Mucosa of descending colon (tissue), 3 donors: ENCODE data around the gene PRKCE. TPM values are rescaled to one million over a fixed set of nuclear protein-coding genes. Genes with fewer than 3 reads are reported as not detected.
"Not testable (repeated sequence)": the region's sequence is repeated elsewhere in the genome, so short reads cannot be mapped to it uniquely, and the experiment has no call there.

Source experiments
- ATAC-seq: fragments of 200-7000 bp; cut with Tn5 transposase; one replicate; pipeline ENCODE4 v1.9.1; 2020; ENCODE audit warnings: mild to moderate bottlenecking, moderate library complexity
- DNase-seq, 3 donors: peaks; one replicate each; pipeline ENCODE4 v3.0.0-alpha.2; 2020
- H3K36me3 ChIP-seq: fragments of 200-600 bp; one replicate; pipeline ENCODE4 v1.8.0; 2021; ENCODE audit warnings: low read depth, mild to moderate bottlenecking
- H3K4me1 ChIP-seq: fragments of 200-600 bp; one replicate; pipeline ENCODE4 v1.8.0; 2021; ENCODE audit warnings: low read depth, mild to moderate bottlenecking
- H3K4me3 ChIP-seq: fragments of 200-600 bp; one replicate; pipeline ENCODE4 v1.8.0; 2021; ENCODE audit warnings: mild to moderate bottlenecking
- H3K9me3 ChIP-seq: fragments of 200-600 bp; one replicate; pipeline ENCODE4 v1.8.0; 2021; ENCODE audit warnings: mild to moderate bottlenecking
- CTCF ChIP-seq: fragments of 200-600 bp; IDR thresholded peaks from one replicate; pipeline ENCODE4 v1.8.0; 2022; ENCODE audit warnings: antibody characterized with exemption, mild to moderate bottlenecking
- intact Hi-C, 2 donors: fragments of 100-400 bp; cut with DNase I in 1 of 2; cut with micrococcal nuclease in 1 of 2; formaldehyde crosslinking; loops; one replicate each; pipeline versions ENCODE4 v1.11.0 to v1.11.1; 2022; cut with DNase I, micrococcal nuclease
- total RNA-seq, 3 donors: library from RNA; stranded (reverse); fragmentation: NEBNext Ultra II Directional in 2 of 3; extraction: Animal tissue kit (Norgen Biotek cat#: 25700) in 2 of 3; gene quantifications; one replicate each; pipeline versions ENCODE4 v1.2.1 to v1.2.4, GENCODE V29; 2021 to 2023
- donor health status: DM: no; HTN: no; CAD: no; lungs with moderate emphysema.
- donor health status: DM: no; HTN: no; CAD: no.
- donor health status: DM: no; HTN: yes; CAD: no.

The PRKCE gene
- total RNA-seq, 3 donors from 2014 or later = 24.5 to 52.0 (median 32.7) TPM

GRCh38 chr2:46210063-46210462 is 558.6 kb downstream of the PRKCE start:
- Histone ChIP-seq H3K36me3 (no peaks in the 10 kb centered on the region), H3K4me1 (no peaks in the 10 kb centered on the region), H3K9me3 (peaks cover 19% of the 10 kb centered on the region), H3K4me3 (no peak overlapping the region)
- peak; percentile 36 for ATAC-seq
- intact Hi-C loops = no loop called here
- TF ChIP-seq CTCF = no peak
- no peak for DNase-seq

GRCh38 chr2:46211461-46211860 is 560.0 kb downstream of the PRKCE start:
- Histone ChIP-seq H3K36me3 (no peaks in the 10 kb centered on the region), H3K4me1 (no peaks in the 10 kb centered on the region), H3K4me3 (no peak overlapping the region), H3K9me3 (peaks cover 21% of the 10 kb centered on the region)
- DNase-seq (no peak), ATAC-seq (no peak)
- TF ChIP-seq CTCF = no peak
- intact Hi-C loops = no loop called here

GRCh38 chr2:46213906-46214305 is 562.4 kb downstream of the PRKCE start:
- intact Hi-C loops = no loop called here
- Histone ChIP-seq H3K4me3 (no peak overlapping the region), H3K4me1 (no peaks in the 10 kb centered on the region), H3K9me3 (peaks cover 18% of the 10 kb centered on the region), H3K36me3 (no peaks in the 10 kb centered on the region)
- DNase-seq (no peak), ATAC-seq (no peak)
- no peak for TF ChIP-seq CTCF

- intact Hi-C loops = no loop called here
- TF ChIP-seq CTCF = no peak
- H3K4me3 ChIP-seq = no peak overlapping the region
- peaks cover 11% of the 10 kb centered on the region for H3K9me3 ChIP-seq
- no peak for DNase-seq
- no peak for ATAC-seq
- no peaks in the 10 kb centered on the region for H3K36me3 ChIP-seq
- no peaks in the 10 kb centered on the region for H3K4me1 ChIP-seq
Measured at GRCh38 chr2:46216213-46216612, 564.7 kb downstream of the PRKCE start.

- H3K4me1 ChIP-seq, H3K9me3 ChIP-seq, H3K4me3 ChIP-seq, intact Hi-C loops, H3K36me3 ChIP-seq, ATAC-seq, DNase-seq: not testable (repeated sequence)
Measured at GRCh38 chr2:46223514-46223913, 572.0 kb downstream of the PRKCE start.

GRCh38 chr2:46225150-46225625 is 573.7 kb downstream of the PRKCE start:
- H3K9me3 ChIP-seq = no peaks in the 10 kb centered on the region
- no peak for TF ChIP-seq CTCF
- ATAC-seq (no peak), DNase-seq (no peak)
- intact Hi-C loops = no loop called here
- no peak overlapping the region for H3K4me3 ChIP-seq
- peaks cover 8% of the 10 kb centered on the region for H3K4me1 ChIP-seq
- no peaks in the 10 kb centered on the region for H3K36me3 ChIP-seq
